ENCODE data around the gene CFAP299. TPM values are rescaled to one million over a fixed set of nuclear protein-coding genes. Genes with fewer than 3 reads are reported as not detected.

Gene CFAP299
- total RNA-seq, 1 donor from 2014 or later: 0.93 TPM

DNA sequence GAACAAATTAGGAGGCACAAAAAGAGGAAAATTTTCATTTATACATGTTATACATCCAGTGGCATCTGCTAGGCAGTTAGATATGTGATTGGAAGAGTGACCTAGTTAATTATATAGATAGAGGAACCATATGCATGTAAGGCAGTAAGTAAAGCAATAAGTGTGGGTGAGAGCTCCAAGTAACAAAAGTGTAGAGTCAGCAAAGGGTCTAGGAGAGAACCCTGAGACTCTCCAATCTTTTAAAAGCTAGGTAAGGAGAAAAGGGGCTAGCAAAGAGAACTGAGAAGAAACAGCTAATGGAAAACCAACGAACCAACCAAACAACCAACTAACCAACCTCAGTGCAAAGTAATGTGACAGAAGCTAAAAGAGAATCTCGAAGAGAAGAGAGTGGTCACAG is 3.8 kb upstream of the CFAP299 start:
- peaks cover 11% of the 10 kb centered on the region for H3K27me3 Mint-ChIP-seq
- H3K36me3 Mint-ChIP-seq (ENCODE audit: insufficient read depth): no peaks in the 10 kb centered on the region
- no peak for DNase-seq (ENCODE audit: low spot score, unreplicated experiment)
- TF ChIP-seq, protein P1, sequence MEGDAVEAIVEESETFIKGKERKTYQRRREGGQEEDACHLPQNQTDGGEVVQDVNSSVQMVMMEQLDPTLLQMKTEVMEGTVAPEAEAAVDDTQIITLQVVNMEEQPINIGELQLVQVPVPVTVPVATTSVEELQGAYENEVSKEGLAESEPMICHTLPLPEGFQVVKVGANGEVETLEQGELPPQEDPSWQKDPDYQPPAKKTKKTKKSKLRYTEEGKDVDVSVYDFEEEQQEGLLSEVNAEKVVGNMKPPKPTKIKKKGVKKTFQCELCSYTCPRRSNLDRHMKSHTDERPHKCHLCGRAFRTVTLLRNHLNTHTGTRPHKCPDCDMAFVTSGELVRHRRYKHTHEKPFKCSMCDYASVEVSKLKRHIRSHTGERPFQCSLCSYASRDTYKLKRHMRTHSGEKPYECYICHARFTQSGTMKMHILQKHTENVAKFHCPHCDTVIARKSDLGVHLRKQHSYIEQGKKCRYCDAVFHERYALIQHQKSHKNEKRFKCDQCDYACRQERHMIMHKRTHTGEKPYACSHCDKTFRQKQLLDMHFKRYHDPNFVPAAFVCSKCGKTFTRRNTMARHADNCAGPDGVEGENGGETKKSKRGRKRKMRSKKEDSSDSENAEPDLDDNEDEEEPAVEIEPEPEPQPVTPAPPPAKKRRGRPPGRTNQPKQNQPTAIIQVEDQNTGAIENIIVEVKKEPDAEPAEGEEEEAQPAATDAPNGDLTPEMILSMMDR (IDR thresholded peaks at IDR 0.05; ENCODE audit: unreplicated experiment): no peak
- no peak overlapping the region for H3K27ac Mint-ChIP-seq
- peaks cover 7% of the 10 kb centered on the region for H3K4me1 Mint-ChIP-seq (ENCODE audit: low read depth)
- H3K9me3 Mint-ChIP-seq (ENCODE audit: low read depth): no peaks in the 10 kb centered on the region
- H3K4me3 Mint-ChIP-seq (ENCODE audit: low read depth): no peak overlapping the region

DNA sequence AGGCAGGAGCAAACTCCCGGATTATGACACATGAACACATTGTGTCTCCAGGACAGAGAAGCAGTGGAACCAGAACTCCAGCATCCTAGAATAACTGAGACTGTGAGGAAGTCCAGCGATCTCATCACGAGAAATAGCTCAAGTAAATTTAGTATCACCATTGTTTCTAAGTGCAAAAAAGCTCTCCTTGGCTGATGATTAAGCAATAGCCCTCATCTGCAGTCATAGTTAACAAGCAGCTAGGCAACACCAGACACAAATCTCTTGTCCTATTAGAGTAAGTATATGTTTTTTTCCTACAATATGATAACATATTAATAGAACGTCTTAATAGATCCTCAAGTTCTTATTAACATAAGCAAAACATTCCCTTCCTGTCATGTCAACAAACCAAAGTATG is 2.4 kb upstream of the CFAP299 start:
- no peak for DNase-seq (ENCODE audit: low spot score, unreplicated experiment)
- no peaks in the 10 kb centered on the region for H3K36me3 Mint-ChIP-seq (ENCODE audit: insufficient read depth)
- H3K4me1 Mint-ChIP-seq (ENCODE audit: low read depth): peaks cover 7% of the 10 kb centered on the region
- H3K27ac Mint-ChIP-seq: no peak overlapping the region
- TF ChIP-seq, protein P1 (IDR thresholded peaks at IDR 0.05; ENCODE audit: unreplicated experiment): no peak
- H3K9me3 Mint-ChIP-seq (ENCODE audit: low read depth): no peaks in the 10 kb centered on the region
- no peak overlapping the region for H3K4me3 Mint-ChIP-seq (ENCODE audit: low read depth)
- H3K27me3 Mint-ChIP-seq: peaks cover 13% of the 10 kb centered on the region

DNA sequence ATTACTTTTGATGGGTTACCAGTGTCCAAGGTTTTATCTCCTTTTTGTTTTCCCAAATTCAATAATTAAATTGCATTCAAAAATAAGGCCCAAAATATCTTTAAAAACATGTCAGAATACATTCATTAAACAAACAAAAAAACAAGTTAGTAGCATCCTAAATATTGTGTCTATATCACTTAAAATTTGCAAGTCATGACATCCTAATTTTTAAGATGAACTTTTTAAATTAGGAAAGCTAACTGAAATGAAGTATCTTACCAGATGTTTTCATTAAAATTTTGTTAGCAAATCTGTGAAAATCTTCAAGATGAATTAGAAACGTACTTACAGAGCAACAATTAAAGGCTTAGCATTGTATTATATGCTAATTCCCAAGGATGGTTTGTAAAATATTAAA is 962 bp upstream of the CFAP299 start:
- Mint-ChIP-seq H3K4me3 (ENCODE audit: low read depth) (no peak overlapping the region), H3K36me3 (ENCODE audit: insufficient read depth) (no peaks in the 10 kb centered on the region)

DNA sequence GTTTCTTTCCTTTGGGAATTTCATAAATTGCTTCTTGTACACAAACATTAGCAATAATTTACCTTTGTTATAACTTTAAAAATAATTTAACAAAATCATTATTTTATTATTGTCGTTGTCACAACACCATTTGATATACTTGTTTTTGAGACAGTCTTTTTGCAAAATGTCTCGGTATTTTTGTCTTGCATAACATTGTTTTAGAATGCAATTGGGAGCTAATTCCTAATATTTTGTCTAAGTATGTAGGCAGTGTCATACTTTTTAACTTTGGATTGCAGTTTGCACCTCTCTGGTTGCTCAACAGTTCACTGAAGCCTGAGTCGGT is 340 bp upstream of the CFAP299 start:
- Mint-ChIP-seq H3K36me3 (ENCODE audit: insufficient read depth) (no peaks in the 10 kb centered on the region), H3K9me3 (ENCODE audit: low read depth) (no peaks in the 10 kb centered on the region), H3K4me3 (ENCODE audit: low read depth) (peak overlapping the region; percentile 90), H3K27ac (no peak overlapping the region), H3K27me3 (peaks cover 17% of the 10 kb centered on the region), H3K4me1 (ENCODE audit: low read depth) (peaks cover 7% of the 10 kb centered on the region)
- TF ChIP-seq, protein P1 (IDR thresholded peaks at IDR 0.05; ENCODE audit: unreplicated experiment): no peak
- no peak for DNase-seq (ENCODE audit: low spot score, unreplicated experiment)

More for the DNA sequence above, 962 bp upstream of the CFAP299 start:
- TF ChIP-seq, protein P1 (IDR thresholded peaks at IDR 0.05; ENCODE audit: unreplicated experiment): no peak
- Mint-ChIP-seq H3K27me3 (peaks cover 17% of the 10 kb centered on the region), H3K9me3 (ENCODE audit: low read depth) (no peaks in the 10 kb centered on the region), H3K4me1 (ENCODE audit: low read depth) (peaks cover 7% of the 10 kb centered on the region), H3K27ac (no peak overlapping the region)
- no peak for DNase-seq (ENCODE audit: low spot score, unreplicated experiment)

DNA sequence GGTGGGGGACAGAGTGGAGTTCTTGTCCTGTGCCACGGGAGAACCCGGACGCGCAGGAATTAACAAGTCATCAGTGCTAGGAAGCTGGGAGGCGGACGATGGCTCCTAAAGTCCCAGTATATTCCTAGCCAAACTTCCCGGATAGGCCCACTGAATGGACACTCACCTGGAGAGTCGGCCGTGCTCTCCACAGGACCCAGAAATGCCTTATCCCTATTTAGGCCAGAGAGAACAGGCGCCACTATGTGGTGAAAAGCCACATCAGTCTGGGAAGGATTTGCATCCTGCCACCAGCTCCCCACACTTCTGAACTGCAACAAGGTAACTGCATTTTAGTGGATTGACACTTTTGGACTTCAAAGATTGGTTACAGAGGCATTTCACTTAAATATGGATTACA is 1.1 kb downstream of the CFAP299 start:
- no peaks in the 10 kb centered on the region for H3K9me3 Mint-ChIP-seq (ENCODE audit: low read depth)
- H3K27ac Mint-ChIP-seq: no peak overlapping the region
- peak overlapping the region; percentile 90 for H3K4me3 Mint-ChIP-seq (ENCODE audit: low read depth)
- peaks cover 17% of the 10 kb centered on the region for H3K27me3 Mint-ChIP-seq
- DNase-seq (ENCODE audit: low spot score, unreplicated experiment): no peak
- no peaks in the 10 kb centered on the region for H3K36me3 Mint-ChIP-seq (ENCODE audit: insufficient read depth)
- peaks cover 7% of the 10 kb centered on the region for H3K4me1 Mint-ChIP-seq (ENCODE audit: low read depth)
- TF ChIP-seq, protein P1 (IDR thresholded peaks at IDR 0.05; ENCODE audit: unreplicated experiment): peak; percentile 49
